ENCODE measurements around the gene PAPOLG. TPM values are rescaled to one million over a fixed set of nuclear protein-coding genes. Genes with fewer than 3 reads are reported as not detected.

Gene PAPOLG
- total RNA-seq, 3 donors from 2014 or later (not counting 1 experiment from before 2014, with no cell fraction given) = 19.6 to 25.4 (median 19.8) TPM

DNA sequence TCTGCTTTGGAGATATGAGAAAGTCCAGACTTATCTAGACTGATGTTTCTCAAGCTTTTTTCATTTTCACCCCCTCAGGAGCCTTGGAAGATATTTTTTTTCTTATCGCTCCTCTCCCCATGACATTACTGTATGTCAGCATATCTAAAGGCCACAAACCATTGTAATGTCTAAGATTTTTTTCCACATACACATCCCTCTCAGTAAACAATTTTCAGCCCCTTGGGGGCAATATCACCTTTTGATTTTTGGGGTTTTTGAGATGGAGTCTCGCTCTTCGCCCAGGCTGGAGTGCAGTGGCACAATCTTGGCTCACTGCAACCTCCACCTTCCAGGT lies 65.0 kb downstream of the PAPOLG start:
- Mint-ChIP-seq H3K27ac (peak overlapping the region; percentile 95 to 98), H3K36me3 (no peaks in the 10 kb centered on the region), H3K4me3 (peak overlapping the region; percentile 50), H3K9me3 (no peaks in the 10 kb centered on the region), H3K4me1 (peaks cover 38 to 49% of the 10 kb centered on the region in 2 donors), H3K27me3 (ENCODE audit: low read depth in 2 of 2) (no peaks in the 10 kb centered on the region)
- no peak for DNase-seq
- Histone ChIP-seq H3K4me1 (ENCODE audit: control insufficient read depth, insufficient read depth, low read length) (peaks cover 36% of the 10 kb centered on the region), H3K9me3 (ENCODE audit: control insufficient read depth, insufficient read depth, low read length) (peaks cover 3% of the 10 kb centered on the region), H3K36me3 (ENCODE audit: control insufficient read depth, insufficient read depth, low read length) (no peaks in the 10 kb centered on the region), H3K27me3 (ENCODE audit: control insufficient read depth, insufficient read depth, low read length) (no peaks in the 10 kb centered on the region), H3K4me3 (ENCODE audit: low read length) (no peak overlapping the region), H3K27ac (ENCODE audit: low read length) (no peak overlapping the region)
- no peak for ATAC-seq
- TF ChIP-seq, protein P1, sequence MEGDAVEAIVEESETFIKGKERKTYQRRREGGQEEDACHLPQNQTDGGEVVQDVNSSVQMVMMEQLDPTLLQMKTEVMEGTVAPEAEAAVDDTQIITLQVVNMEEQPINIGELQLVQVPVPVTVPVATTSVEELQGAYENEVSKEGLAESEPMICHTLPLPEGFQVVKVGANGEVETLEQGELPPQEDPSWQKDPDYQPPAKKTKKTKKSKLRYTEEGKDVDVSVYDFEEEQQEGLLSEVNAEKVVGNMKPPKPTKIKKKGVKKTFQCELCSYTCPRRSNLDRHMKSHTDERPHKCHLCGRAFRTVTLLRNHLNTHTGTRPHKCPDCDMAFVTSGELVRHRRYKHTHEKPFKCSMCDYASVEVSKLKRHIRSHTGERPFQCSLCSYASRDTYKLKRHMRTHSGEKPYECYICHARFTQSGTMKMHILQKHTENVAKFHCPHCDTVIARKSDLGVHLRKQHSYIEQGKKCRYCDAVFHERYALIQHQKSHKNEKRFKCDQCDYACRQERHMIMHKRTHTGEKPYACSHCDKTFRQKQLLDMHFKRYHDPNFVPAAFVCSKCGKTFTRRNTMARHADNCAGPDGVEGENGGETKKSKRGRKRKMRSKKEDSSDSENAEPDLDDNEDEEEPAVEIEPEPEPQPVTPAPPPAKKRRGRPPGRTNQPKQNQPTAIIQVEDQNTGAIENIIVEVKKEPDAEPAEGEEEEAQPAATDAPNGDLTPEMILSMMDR (IDR thresholded peaks at IDR 0.05) = no peak
- WGBS (ENCODE audit: insufficient coverage) = 97% methylated on average over 3 of the region's 3 CpGs
- intact Hi-C loops (cut with micrococcal nuclease) = no loop called here

DNA sequence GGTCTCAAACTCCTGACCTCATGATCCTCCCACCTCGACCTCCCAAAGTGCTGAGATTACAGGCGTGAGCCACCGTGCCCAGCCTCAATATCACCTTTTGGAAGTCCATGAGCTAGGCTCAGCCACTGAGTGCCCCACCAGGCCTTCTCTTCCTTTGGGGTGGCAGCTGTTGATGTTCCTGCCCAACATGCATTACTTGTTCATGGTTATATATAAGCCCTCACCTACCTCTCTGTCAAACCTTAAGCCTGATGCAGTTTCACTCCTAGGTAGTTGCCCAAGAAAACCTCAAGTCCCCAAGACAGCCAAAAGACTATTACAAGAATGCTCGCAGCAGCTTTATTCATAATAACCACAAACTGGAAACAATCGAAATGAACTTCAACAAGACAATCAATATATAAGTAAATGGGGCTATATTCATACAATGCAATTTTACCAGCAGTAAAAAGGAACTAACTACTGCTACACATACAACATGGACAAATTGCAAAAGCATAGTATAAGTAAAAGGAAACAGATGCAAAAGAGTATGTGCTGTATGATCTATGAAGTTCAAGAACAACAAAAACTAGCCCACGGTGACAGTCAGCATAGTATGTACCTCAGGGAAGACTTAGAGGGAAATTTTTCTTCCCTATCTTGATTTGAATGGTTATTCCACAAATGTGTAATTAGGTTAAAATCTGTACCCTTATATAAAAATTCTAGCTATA lies 65.7 kb downstream of the PAPOLG start:
- Mint-ChIP-seq H3K27me3 (ENCODE audit: low read depth in 2 of 2) (no peaks in the 10 kb centered on the region), H3K4me3 (no peak overlapping the region), H3K9me3 (no peaks in the 10 kb centered on the region), H3K27ac (peak overlapping the region; percentile 95 to 98), H3K36me3 (no peaks in the 10 kb centered on the region), H3K4me1 (peaks cover 38 to 49% of the 10 kb centered on the region in 2 donors)
- no peak for DNase-seq
- WGBS (ENCODE audit: insufficient coverage) = 66% methylated on average over 4 of the region's 6 CpGs
- no peaks in the 10 kb centered on the region for H3K36me3 ChIP-seq (ENCODE audit: control insufficient read depth, insufficient read depth, low read length)
- peaks cover 3% of the 10 kb centered on the region for H3K9me3 ChIP-seq (ENCODE audit: control insufficient read depth, insufficient read depth, low read length)
- intact Hi-C loops (cut with micrococcal nuclease) = no loop called here
- no peak for ATAC-seq
- TF ChIP-seq, protein P1 (IDR thresholded peaks at IDR 0.05) = no peak
- H3K27me3 ChIP-seq (ENCODE audit: control insufficient read depth, insufficient read depth, low read length) = no peaks in the 10 kb centered on the region
- no peak overlapping the region for H3K27ac ChIP-seq (ENCODE audit: low read length)
- peaks cover 36% of the 10 kb centered on the region for H3K4me1 ChIP-seq (ENCODE audit: control insufficient read depth, insufficient read depth, low read length)
- no peak overlapping the region for H3K4me3 ChIP-seq (ENCODE audit: low read length)

DNA sequence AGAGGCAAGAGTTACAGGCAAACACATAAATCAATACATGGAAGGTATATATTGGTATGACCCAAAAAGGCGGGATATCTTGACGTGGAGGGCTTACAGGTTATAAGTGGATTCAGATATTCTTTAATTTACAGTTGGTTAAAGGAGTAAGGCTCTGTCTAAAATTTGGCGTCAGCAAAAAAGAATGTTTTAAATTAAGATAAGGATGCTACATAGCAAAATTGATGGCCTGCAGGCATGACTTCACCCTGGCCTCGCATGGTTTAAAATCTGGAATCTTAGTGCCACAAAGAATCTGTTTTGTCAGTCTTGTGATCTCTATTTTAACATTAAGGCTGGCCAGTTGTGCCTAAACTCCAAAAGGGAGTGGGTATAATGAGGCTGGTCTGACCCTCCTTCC lies 66.9 kb downstream of the PAPOLG start:
- no peaks in the 10 kb centered on the region for H3K27me3 ChIP-seq (ENCODE audit: control insufficient read depth, insufficient read depth, low read length)
- DNase-seq (no peak), ATAC-seq (no peak)
- no peaks in the 10 kb centered on the region for H3K36me3 ChIP-seq (ENCODE audit: control insufficient read depth, insufficient read depth, low read length)
- intact Hi-C loops (cut with micrococcal nuclease) = no loop called here
- Mint-ChIP-seq H3K4me1 (peaks cover 35 to 40% of the 10 kb centered on the region in 2 donors), H3K9me3 (no peaks in the 10 kb centered on the region), H3K4me3 (no peak overlapping the region), H3K27me3 (ENCODE audit: low read depth in 2 of 2) (no peaks in the 10 kb centered on the region), H3K36me3 (no peaks in the 10 kb centered on the region), H3K27ac (no peak overlapping the region)
- H3K4me1 ChIP-seq (ENCODE audit: control insufficient read depth, insufficient read depth, low read length) = peaks cover 28% of the 10 kb centered on the region
- H3K9me3 ChIP-seq (ENCODE audit: control insufficient read depth, insufficient read depth, low read length) = peaks cover 3% of the 10 kb centered on the region
- 93% methylated on average over 4 of the region's 4 CpGs for WGBS (ENCODE audit: insufficient coverage)
- H3K4me3 ChIP-seq (ENCODE audit: low read length) = no peak overlapping the region
- TF ChIP-seq, protein P1 (IDR thresholded peaks at IDR 0.05) = no peak
- H3K27ac ChIP-seq (ENCODE audit: low read length) = no peak overlapping the region
